ENCODE results near the gene BLVRA. TPM values are rescaled to one million over a fixed set of nuclear protein-coding genes. Genes with fewer than 3 reads are reported as not detected.

Gene BLVRA, protein sequence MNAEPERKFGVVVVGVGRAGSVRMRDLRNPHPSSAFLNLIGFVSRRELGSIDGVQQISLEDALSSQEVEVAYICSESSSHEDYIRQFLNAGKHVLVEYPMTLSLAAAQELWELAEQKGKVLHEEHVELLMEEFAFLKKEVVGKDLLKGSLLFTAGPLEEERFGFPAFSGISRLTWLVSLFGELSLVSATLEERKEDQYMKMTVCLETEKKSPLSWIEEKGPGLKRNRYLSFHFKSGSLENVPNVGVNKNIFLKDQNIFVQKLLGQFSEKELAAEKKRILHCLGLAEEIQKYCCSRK
- 19.4 and 20.9 TPM in 2 replicates for total RNA-seq

DNA sequence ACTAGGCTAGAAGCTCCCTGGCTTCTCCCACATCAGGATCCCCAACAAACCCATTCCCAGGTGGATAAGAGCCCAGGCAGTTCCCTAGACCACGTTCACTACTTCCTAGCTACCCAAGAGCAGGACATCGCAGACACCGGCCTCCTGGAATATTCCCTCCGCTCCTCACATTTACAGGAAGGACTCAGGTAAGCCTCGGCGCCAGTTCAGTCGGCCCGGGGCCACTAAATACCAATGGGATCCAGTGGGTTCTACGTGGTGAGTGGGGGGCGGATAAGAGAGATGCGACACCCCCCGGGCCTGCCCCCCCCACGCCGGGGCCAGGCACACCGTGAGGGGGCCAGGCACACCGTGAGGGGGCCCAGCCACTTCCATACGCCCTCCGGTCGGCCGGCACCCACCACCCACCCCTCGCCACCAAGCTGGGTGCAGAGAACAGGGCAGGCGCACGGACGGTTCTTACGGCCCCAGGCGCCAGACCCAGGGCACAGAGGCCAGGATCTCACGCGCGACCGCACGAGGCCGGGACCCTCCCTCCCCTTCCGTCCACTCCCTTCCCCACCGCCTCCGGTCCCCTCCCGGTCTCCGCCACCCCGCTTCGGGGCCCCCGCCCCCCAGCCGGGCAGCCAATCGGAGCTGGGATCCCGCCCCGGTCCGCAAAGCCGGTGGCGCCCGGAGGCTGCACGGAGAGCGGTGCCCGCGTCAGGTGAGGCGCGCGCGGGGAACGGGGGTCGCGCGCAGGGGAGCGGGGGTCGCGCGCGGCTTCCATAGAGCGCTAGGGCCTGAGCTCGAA is at the start of gene BLVRA:
Gene BLVRA (plus strand): TSS at position 652 of the 793 bp plus-strand sequence. CDS start 12,479 bp downstream, outside the sequence.

DNA sequence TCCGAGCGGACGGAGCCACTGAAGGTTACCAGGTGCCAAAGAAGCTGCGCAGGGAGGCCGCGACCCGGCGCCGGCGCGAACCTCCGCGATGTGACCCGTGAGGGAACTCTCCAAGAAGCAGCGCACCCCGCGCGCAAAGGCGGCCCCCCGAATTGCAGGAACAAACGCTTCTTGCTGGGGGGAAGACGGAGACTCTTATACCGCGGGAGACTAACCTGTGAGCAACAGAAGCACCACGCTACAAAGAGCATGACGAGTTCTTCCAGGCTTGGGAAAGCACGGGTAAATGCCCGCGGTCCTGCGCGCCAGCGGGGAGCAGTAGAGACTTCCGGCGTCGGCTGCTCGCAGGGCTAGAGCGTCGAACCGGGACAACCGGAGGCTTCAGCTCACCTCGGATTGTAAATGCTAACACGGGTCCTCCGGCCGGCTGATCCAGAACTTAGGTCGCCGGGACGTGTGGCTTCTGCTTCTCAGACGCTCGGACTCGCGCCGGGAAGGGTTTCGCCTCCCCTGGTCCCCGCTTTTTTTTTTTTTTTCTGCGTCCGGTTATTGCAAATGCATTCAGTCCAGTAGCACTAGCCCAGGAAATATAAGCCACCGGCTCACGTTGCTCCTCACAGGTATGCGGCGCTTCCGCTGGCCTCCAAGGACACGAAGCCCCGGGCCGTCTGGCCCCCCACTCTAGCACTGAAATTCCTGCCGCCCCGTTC is 29.1 kb upstream of the BLVRA start, which contains the start of gene COA1:
Gene COA1 (minus strand): TSS at position 310 of the 710 bp plus-strand sequence. CDS start 80,909 bp downstream, outside the sequence.

Other genes with a start within 250 kb of the BLVRA start
- gene STK17A, start 175.6 kb upstream of the BLVRA start, total RNA-seq = 50.7 and 55.5 TPM in 2 replicates
- gene COA1, start 29.2 kb upstream of the BLVRA start, total RNA-seq = 22.2 and 44.0 TPM in 2 replicates
- gene MRPS24, start 110.8 kb downstream of the BLVRA start, total RNA-seq = 48.3 and 61.4 TPM in 2 replicates
- 18.1 and 29.3 TPM in 2 replicates for gene URGCP, start 147.9 kb downstream of the BLVRA start, total RNA-seq
- gene UBE2D4, start 167.8 kb downstream of the BLVRA start, total RNA-seq = 4.7 and 9.1 TPM in 2 replicates
- not detected in 2 replicates for gene SPDYE1, start 239.2 kb downstream of the BLVRA start, total RNA-seq